Loucy (cell line): ENCODE results near the gene ATXN7L2.
A peak's percentile ranks its signal among the peaks of the same experiment; 100 is the strongest.

Source experiments
- H2AFZ ChIP-seq: fragments of 200-600 bp; sonication (generic); 2 replicates; pipeline ENCODE4 v1.6.0; 2016; ENCODE audit warnings: antibody characterized with exemption, mild to moderate bottlenecking, low read length, moderate library complexity
- H3F3A ChIP-seq: fragments of 200-600 bp; 2 replicates; pipeline ENCODE4 v1.6.0; 2016; ENCODE audit warnings: antibody characterized with exemption, low read depth, mild to moderate bottlenecking
- H3K27me3 ChIP-seq: fragments of 200-600 bp; sonication (generic); 2 replicates; pipeline ENCODE4 v1.6.1; 2014; ENCODE audit warnings: low read length, mild to moderate bottlenecking; ENCODE audit not compliant: insufficient read depth, poor library complexity, severe bottlenecking
- H3K36me3 ChIP-seq: fragments of 200-600 bp; sonication (generic); 2 replicates; pipeline ENCODE4 v1.6.1; 2016; ENCODE audit warnings: low read length; ENCODE audit not compliant: insufficient read depth
- H3K4me1 ChIP-seq: fragments of 200-600 bp; sonication (generic); 2 replicates; pipeline ENCODE4 v1.5.1; 2014; ENCODE audit warnings: low read length, mild to moderate bottlenecking; ENCODE audit not compliant: insufficient read depth, poor library complexity, severe bottlenecking
- H3K4me2 ChIP-seq: fragments of 200-600 bp; sonication (generic); 2 replicates; pipeline ENCODE4 v1.6.0; 2014; ENCODE audit warnings: antibody characterized with exemption, low read length, low read depth, mild to moderate bottlenecking; ENCODE audit not compliant: poor library complexity, severe bottlenecking
- H3K4me3 ChIP-seq: fragments of 200-600 bp; sonication (generic); 2 replicates; pipeline ENCODE4 v1.5.1; 2014; ENCODE audit warnings: low read length, mild to moderate bottlenecking, mixed read lengths; ENCODE audit not compliant: poor library complexity, severe bottlenecking
- H3K79me2 ChIP-seq: fragments of 200-600 bp; sonication (generic); 2 replicates; pipeline ENCODE4 v1.6.1; 2014; ENCODE audit warnings: low read length; ENCODE audit not compliant: insufficient read depth
- H3K9ac ChIP-seq: fragments of 200-600 bp; sonication (generic); 2 replicates; pipeline ENCODE4 v1.6.0; 2014; ENCODE audit warnings: mild to moderate bottlenecking, low read depth, low read length, moderate library complexity; ENCODE audit not compliant: poor library complexity, severe bottlenecking
- H3K9me2 ChIP-seq: fragments of 200-600 bp; sonication (generic); replicated peaks from 2 replicates; pipeline ENCODE4 v1.6.1; 2016; ENCODE audit warnings: low read depth, low read length, mixed read lengths
- H3K9me3 ChIP-seq: fragments of 200-600 bp; sonication (generic); 2 replicates; pipeline ENCODE4 v1.6.1; 2014; ENCODE audit warnings: mild to moderate bottlenecking, antibody characterized with exemption, low read length, low read depth; ENCODE audit not compliant: insufficient read depth
- H4K20me1 ChIP-seq: fragments of 200-600 bp; sonication (generic); 2 replicates; pipeline ENCODE4 v1.6.0; 2014; ENCODE audit warnings: antibody characterized with exemption, low read length, mild to moderate bottlenecking; ENCODE audit not compliant: insufficient read depth, poor library complexity, severe bottlenecking
- EZH2phosphoT487 ChIP-seq: fragments of 200-600 bp; IDR thresholded peaks from 2 replicates; pipeline ENCODE4 v1.6.1; 2018; ENCODE audit warnings: antibody characterized with exemption, mild to moderate bottlenecking, moderate library complexity, borderline replicate concordance
- TF ChIP-seq, protein P1 (sequence below): fragments of 200-600 bp; sonication (generic); conservative IDR thresholded peaks from 2 replicates; pipeline ENCODE4 v1.5.1; 2014; ENCODE audit warnings: mild to moderate bottlenecking, antibody characterized with exemption, low read length

The ATXN7L2 gene

DNA sequence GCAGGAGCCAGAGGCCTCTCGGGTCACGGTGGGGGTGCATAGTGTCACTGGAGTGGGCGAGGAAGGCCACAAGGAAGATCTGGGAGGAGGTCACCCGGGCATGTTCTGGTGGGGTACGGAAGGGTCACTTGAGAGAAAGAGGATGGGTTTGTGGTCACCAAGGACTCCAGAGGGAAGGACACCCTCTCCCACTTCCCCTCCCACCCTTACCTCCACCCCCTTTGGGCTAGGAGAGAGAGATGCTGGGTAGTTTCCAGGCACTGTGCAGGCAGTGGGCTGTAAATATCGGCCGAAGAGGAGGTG lies 25.1 kb downstream of the ATXN7L2 start:
- Histone ChIP-seq H4K20me1 (no peaks in the 10 kb centered on the region), H3K9ac (no peak overlapping the region), H3K4me2 (no peak overlapping the region), H3K9me3 (no peaks in the 10 kb centered on the region), H3F3A (no peaks in the 10 kb centered on the region), H3K79me2 (no peaks in the 10 kb centered on the region), H3K4me3 (no peak overlapping the region), H3K4me1 (peaks cover 5% of the 10 kb centered on the region), H3K36me3 (no peaks in the 10 kb centered on the region), H3K9me2 (no peaks in the 10 kb centered on the region), H3K27me3 (no peaks in the 10 kb centered on the region), H2AFZ (no peak overlapping the region)
- no peak for TF ChIP-seq EZH2phosphoT487
- TF ChIP-seq, protein P1, sequence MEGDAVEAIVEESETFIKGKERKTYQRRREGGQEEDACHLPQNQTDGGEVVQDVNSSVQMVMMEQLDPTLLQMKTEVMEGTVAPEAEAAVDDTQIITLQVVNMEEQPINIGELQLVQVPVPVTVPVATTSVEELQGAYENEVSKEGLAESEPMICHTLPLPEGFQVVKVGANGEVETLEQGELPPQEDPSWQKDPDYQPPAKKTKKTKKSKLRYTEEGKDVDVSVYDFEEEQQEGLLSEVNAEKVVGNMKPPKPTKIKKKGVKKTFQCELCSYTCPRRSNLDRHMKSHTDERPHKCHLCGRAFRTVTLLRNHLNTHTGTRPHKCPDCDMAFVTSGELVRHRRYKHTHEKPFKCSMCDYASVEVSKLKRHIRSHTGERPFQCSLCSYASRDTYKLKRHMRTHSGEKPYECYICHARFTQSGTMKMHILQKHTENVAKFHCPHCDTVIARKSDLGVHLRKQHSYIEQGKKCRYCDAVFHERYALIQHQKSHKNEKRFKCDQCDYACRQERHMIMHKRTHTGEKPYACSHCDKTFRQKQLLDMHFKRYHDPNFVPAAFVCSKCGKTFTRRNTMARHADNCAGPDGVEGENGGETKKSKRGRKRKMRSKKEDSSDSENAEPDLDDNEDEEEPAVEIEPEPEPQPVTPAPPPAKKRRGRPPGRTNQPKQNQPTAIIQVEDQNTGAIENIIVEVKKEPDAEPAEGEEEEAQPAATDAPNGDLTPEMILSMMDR = no peak

DNA sequence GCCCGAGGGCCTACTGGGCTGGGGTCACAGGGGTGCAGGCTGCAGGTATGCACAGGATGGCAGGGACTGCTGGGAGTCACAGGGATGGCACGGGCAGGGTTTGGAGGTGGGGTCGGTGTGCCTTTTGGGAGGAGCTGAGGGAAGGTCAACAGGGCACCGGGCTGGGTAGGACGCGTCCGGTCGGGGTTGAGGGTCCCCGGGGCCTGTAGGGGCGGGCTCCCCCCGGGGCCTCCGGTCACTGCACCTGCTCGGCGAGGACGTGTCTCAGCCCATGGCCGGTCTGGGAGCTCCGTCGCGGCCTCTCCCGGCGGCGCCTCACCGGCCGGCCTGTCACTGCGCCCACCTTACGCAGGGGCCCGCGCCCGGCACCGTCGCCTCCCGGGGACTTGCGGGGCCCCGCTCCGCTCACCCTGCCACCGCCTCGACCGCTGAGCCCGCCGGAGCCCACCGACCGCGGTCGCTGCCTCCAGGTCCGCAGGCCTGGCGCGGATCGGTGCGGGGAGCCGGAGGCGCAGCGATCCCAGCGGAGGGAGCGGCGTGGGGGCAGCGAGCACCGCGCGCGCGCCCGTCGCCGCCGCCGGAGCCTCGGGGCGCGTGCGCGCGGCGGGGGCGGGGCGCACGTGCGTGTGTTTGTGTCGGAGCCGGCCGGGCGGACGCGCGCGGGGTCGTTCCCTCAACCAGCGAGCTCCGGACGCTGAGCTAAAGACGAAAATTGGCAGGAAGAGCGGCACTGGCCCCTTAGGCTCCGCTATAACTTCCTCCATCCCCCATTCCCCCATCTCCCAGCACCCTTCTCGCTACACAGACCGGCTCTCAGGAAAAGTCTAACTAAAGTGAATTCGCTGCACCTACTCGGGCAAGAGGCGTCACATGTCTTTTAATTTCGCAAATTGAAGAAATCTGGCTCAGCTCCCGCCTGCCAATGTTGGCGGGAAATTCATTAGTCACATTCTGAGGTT lies 25.8 kb downstream of the ATXN7L2 start, which contains the start of gene AMIGO1:
AMIGO1 (minus strand) TSS at position 552 of the 959 bp plus-strand sequence. CDS start 815 bp downstream, outside the sequence.
- H3K4me1 ChIP-seq = peaks cover 5% of the 10 kb centered on the region
- H2AFZ ChIP-seq = peak within 1 kb of the TSS; percentile 93
- H3K4me2 ChIP-seq = peak within 1 kb of the TSS; percentile 72
- peak within 1 kb of the TSS; percentile 68 for H3K4me3 ChIP-seq
- no peaks in the 10 kb centered on the region for H3K9me3 ChIP-seq
- no peak within 1 kb of the TSS for H3K9ac ChIP-seq
- H4K20me1 ChIP-seq = no peaks in the 10 kb centered on the region
- no peaks in the 10 kb centered on the region for H3K9me2 ChIP-seq
- no peaks in the 10 kb centered on the region for H3K79me2 ChIP-seq
- TF ChIP-seq EZH2phosphoT487 = no peak
- TF ChIP-seq, protein P1 = no peak
- no peaks in the 10 kb centered on the region for H3K27me3 ChIP-seq
- no peaks in the 10 kb centered on the region for H3F3A ChIP-seq
- H3K36me3 ChIP-seq = no peaks in the 10 kb centered on the region

DNA sequence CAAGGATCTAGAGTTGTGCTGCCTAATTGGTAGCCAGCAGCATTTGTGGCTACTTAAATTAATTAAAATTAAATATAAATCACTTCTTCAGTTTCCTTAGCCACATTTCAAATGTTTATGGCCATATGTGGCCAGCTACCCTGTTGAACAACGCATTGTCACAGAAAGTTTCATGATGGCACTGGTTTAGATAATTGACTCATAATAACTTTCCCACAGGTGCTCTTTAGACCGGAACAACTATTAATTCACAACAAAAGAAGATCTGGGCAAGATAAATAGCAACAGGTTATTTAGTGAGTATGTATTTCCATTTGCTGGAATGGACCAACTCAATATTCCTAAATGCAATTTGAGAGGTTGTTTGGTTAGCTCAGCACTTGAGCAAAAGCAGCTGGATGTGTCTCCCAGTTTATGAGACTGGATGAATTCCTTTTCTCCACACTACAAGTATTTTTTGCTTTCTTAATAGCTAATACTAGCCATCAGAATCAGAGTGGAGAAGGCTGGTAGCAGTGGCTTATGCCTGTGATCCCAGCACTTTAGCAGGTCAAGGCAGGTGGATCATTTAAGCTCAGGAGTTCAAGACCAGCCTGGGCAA lies 29.5 kb downstream of the ATXN7L2 start:
- no peaks in the 10 kb centered on the region for H3K9me3 ChIP-seq
- no peaks in the 10 kb centered on the region for H3K36me3 ChIP-seq
- peaks cover 5% of the 10 kb centered on the region for H3K4me1 ChIP-seq
- H3K9ac ChIP-seq = no peak overlapping the region
- TF ChIP-seq EZH2phosphoT487 = no peak
- TF ChIP-seq, protein P1 = no peak
- H3K79me2 ChIP-seq = no peaks in the 10 kb centered on the region
- H3K4me2 ChIP-seq = no peak overlapping the region
- no peak overlapping the region for H3K4me3 ChIP-seq
- H3F3A ChIP-seq = no peaks in the 10 kb centered on the region
- H4K20me1 ChIP-seq = no peaks in the 10 kb centered on the region
- no peaks in the 10 kb centered on the region for H3K9me2 ChIP-seq
- no peak overlapping the region for H2AFZ ChIP-seq
- H3K27me3 ChIP-seq = no peaks in the 10 kb centered on the region
